ENCODE data around the gene HMGB2. TPM values are rescaled to one million over a fixed set of nuclear protein-coding genes. Genes with fewer than 3 reads are reported as not detected.

The HMGB2 gene
- total RNA-seq, 1 donor from 2014 or later = 56.3 TPM

DNA sequence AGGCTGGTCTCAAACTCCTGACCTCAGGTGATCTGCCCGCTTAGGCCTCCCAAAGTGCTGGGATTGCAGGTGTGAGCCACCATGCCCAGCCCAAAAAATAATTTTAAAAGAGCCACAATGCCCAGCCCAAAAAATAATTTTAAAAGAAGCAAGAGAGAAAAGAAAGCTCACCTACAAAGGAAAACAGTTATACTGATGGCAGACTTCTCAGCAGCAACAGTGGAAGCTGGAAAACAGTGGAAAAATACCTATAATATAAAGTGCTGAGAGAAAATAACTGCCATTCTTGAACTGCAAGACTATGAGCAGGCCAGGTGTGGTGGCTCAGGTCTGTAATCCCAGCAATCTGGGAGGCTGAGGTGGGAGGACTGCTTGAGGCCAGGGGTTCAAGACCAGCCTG, 13.3 kb upstream of the HMGB2 start:
- no peak for DNase-seq (ENCODE audit: extremely low spot score, unreplicated experiment)
- Mint-ChIP-seq H3K36me3 (ENCODE audit: unreplicated experiment) (no peaks in the 10 kb centered on the region), H3K27ac (ENCODE audit: unreplicated experiment) (no peak overlapping the region), H3K4me3 (ENCODE audit: unreplicated experiment) (no peak overlapping the region), H3K4me1 (ENCODE audit: unreplicated experiment) (peaks cover 14% of the 10 kb centered on the region), H3K9me3 (ENCODE audit: unreplicated experiment) (no peaks in the 10 kb centered on the region), H3K27me3 (ENCODE audit: unreplicated experiment) (no peaks in the 10 kb centered on the region)
- TF ChIP-seq, protein P1, sequence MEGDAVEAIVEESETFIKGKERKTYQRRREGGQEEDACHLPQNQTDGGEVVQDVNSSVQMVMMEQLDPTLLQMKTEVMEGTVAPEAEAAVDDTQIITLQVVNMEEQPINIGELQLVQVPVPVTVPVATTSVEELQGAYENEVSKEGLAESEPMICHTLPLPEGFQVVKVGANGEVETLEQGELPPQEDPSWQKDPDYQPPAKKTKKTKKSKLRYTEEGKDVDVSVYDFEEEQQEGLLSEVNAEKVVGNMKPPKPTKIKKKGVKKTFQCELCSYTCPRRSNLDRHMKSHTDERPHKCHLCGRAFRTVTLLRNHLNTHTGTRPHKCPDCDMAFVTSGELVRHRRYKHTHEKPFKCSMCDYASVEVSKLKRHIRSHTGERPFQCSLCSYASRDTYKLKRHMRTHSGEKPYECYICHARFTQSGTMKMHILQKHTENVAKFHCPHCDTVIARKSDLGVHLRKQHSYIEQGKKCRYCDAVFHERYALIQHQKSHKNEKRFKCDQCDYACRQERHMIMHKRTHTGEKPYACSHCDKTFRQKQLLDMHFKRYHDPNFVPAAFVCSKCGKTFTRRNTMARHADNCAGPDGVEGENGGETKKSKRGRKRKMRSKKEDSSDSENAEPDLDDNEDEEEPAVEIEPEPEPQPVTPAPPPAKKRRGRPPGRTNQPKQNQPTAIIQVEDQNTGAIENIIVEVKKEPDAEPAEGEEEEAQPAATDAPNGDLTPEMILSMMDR (IDR thresholded peaks at IDR 0.05) = no peak

DNA sequence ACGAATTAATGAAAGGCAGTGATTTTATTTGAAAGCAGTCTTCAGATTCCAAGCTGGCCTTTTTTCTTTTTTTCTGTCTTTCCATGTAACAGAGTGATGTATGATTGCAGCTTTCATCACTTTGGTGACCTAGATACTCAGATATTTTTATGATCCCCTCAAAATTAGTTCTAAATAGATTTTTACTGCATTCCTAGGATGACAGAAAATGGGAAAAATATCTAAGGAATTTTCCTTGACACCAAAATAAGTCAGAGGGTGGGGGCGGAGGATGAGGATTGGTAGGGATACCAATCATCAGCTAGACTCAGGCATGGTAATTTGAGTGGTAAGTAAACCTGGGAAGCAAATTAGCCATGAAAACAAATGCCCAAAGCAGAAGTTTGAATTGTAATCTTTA, 11.9 kb upstream of the HMGB2 start:
- peak overlapping the region; percentile 6 for H3K27ac Mint-ChIP-seq (ENCODE audit: unreplicated experiment)
- DNase-seq (ENCODE audit: extremely low spot score, unreplicated experiment) = no peak
- no peaks in the 10 kb centered on the region for H3K27me3 Mint-ChIP-seq (ENCODE audit: unreplicated experiment)
- no peak overlapping the region for H3K4me3 Mint-ChIP-seq (ENCODE audit: unreplicated experiment)
- H3K36me3 Mint-ChIP-seq (ENCODE audit: unreplicated experiment) = no peaks in the 10 kb centered on the region
- H3K4me1 Mint-ChIP-seq (ENCODE audit: unreplicated experiment) = peaks cover 14% of the 10 kb centered on the region
- TF ChIP-seq, protein P1 (IDR thresholded peaks at IDR 0.05) = no peak
- no peaks in the 10 kb centered on the region for H3K9me3 Mint-ChIP-seq (ENCODE audit: unreplicated experiment)

DNA sequence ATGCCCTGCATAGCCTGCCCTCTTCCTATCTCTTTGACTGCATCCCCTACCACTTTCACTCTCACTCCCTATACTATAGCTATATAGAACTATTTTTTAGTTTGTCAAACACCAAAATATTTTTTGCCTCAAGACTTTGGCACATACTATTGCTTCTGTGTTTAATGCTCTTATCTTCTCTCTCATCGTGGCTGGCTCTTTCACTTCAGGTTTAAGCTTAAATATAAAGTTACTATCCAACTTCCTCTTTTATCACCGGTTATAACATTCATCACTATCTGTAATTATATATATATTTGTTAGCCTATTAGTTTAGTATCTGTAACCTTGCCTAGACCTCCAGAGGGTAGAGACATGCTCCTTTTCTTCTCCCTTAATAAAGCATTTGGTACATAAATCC, 11.5 kb upstream of the HMGB2 start:
- no peaks in the 10 kb centered on the region for H3K9me3 Mint-ChIP-seq (ENCODE audit: unreplicated experiment)
- H3K27me3 Mint-ChIP-seq (ENCODE audit: unreplicated experiment) = no peaks in the 10 kb centered on the region
- peak overlapping the region; percentile 6 for H3K27ac Mint-ChIP-seq (ENCODE audit: unreplicated experiment)
- no peaks in the 10 kb centered on the region for H3K36me3 Mint-ChIP-seq (ENCODE audit: unreplicated experiment)
- peaks cover 14% of the 10 kb centered on the region for H3K4me1 Mint-ChIP-seq (ENCODE audit: unreplicated experiment)
- no peak for DNase-seq (ENCODE audit: extremely low spot score, unreplicated experiment)
- no peak overlapping the region for H3K4me3 Mint-ChIP-seq (ENCODE audit: unreplicated experiment)
- TF ChIP-seq, protein P1 (IDR thresholded peaks at IDR 0.05) = no peak

DNA sequence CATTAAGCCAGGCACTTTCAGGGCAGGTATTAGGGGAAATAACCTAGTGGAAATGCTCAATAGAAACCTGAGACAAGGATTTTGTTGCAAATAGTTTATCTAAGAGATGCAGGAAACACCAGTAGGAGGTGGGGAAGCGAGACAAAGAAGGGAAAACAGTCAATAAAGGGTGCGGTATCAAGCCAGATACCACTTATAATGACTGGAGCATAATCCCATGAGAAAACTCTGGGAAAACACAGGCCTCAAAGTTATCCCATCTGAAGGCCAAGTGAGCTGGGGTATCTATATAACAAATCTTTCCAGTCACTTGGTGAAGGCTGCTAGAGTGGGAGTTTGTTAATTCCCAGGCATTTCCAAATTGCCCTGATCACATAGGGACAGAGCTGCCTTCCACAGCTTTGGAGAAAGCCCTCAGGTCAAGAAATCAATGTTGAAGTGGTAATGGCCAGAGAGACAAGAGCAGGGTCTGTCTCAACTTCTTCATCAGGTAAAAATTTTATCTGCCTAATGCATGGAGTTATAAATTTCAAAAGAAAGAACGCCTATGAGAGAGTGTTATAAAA, 9.8 kb upstream of the HMGB2 start:
- Mint-ChIP-seq H3K27ac (ENCODE audit: unreplicated experiment) (no peak overlapping the region), H3K36me3 (ENCODE audit: unreplicated experiment) (no peaks in the 10 kb centered on the region), H3K27me3 (ENCODE audit: unreplicated experiment) (no peaks in the 10 kb centered on the region), H3K4me3 (ENCODE audit: unreplicated experiment) (no peak overlapping the region), H3K9me3 (ENCODE audit: unreplicated experiment) (no peaks in the 10 kb centered on the region), H3K4me1 (ENCODE audit: unreplicated experiment) (peaks cover 14% of the 10 kb centered on the region)
- TF ChIP-seq, protein P1 (IDR thresholded peaks at IDR 0.05) = no peak
- DNase-seq (ENCODE audit: extremely low spot score, unreplicated experiment) = no peak

GRCh38 chr4:173337463-173337862, 3.3 kb upstream of the HMGB2 start:
- TF ChIP-seq, protein P1 (IDR thresholded peaks at IDR 0.05) = no peak
- no peaks in the 10 kb centered on the region for H3K9me3 Mint-ChIP-seq (ENCODE audit: unreplicated experiment)
- no peak for DNase-seq (ENCODE audit: extremely low spot score, unreplicated experiment)
- H3K36me3 Mint-ChIP-seq (ENCODE audit: unreplicated experiment) = no peaks in the 10 kb centered on the region
- H3K27me3 Mint-ChIP-seq (ENCODE audit: unreplicated experiment) = no peaks in the 10 kb centered on the region
- H3K4me1 Mint-ChIP-seq (ENCODE audit: unreplicated experiment) = peaks cover 26% of the 10 kb centered on the region
- H3K4me3 Mint-ChIP-seq (ENCODE audit: unreplicated experiment) = no peak overlapping the region
- H3K27ac Mint-ChIP-seq (ENCODE audit: unreplicated experiment) = no peak overlapping the region

Data from osteocyte (in vitro differentiated cells).